ENCODE data around the gene CCDC137.

Gene CCDC137

GRCh38 chr17:81707725-81708646 lies 41.4 kb downstream of the CCDC137 start:
- peaks cover 26% of the 10 kb centered on the region in 2 donors for H3K36me3 ChIP-seq (ENCODE audit: control insufficient read depth in 2 of 2, insufficient read depth in 2 of 2, low read length in 2 of 2)
- H3K9ac ChIP-seq (ENCODE audit: low read depth in 1 of 2, low read length in 2 of 2): no peak overlapping the region
- H3K27me3 ChIP-seq (ENCODE audit: control insufficient read depth in 2 of 2, insufficient read depth in 2 of 2, low read length in 2 of 2): no peaks in the 10 kb centered on the region
- H3K4me3 ChIP-seq (ENCODE audit: low read length in 2 of 2): no peak overlapping the region
- no peak overlapping the region for H3K27ac ChIP-seq (ENCODE audit: low read depth in 2 of 2, low read length in 2 of 2)
- H3K4me1 ChIP-seq (ENCODE audit: control insufficient read depth in 2 of 2, insufficient read depth in 2 of 2, low read length in 2 of 2): peaks cover 32 to 33% of the 10 kb centered on the region in 2 donors
- H3K9me3 ChIP-seq (ENCODE audit: control insufficient read depth in 2 of 2, low read length in 2 of 2): no peaks in the 10 kb centered on the region

GRCh38 chr17:81708739-81709185 lies 42.2 kb downstream of the CCDC137 start:
- Histone ChIP-seq H3K4me3 (ENCODE audit: low read length in 2 of 2) (no peak overlapping the region), H3K9ac (ENCODE audit: low read depth in 1 of 2, low read length in 2 of 2) (no peak overlapping the region), H3K27me3 (ENCODE audit: control insufficient read depth in 2 of 2, insufficient read depth in 2 of 2, low read length in 2 of 2) (no peaks in the 10 kb centered on the region), H3K9me3 (ENCODE audit: control insufficient read depth in 2 of 2, low read length in 2 of 2) (no peaks in the 10 kb centered on the region), H3K27ac (ENCODE audit: low read depth in 2 of 2, low read length in 2 of 2) (no peak overlapping the region), H3K4me1 (ENCODE audit: control insufficient read depth in 2 of 2, insufficient read depth in 2 of 2, low read length in 2 of 2) (peaks cover 36 to 39% of the 10 kb centered on the region in 2 donors), H3K36me3 (ENCODE audit: control insufficient read depth in 2 of 2, insufficient read depth in 2 of 2, low read length in 2 of 2) (peaks cover 26% of the 10 kb centered on the region in 2 donors)

GRCh38 chr17:81710514-81711308 lies 44.2 kb downstream of the CCDC137 start:
- peaks cover 32 to 35% of the 10 kb centered on the region in 2 donors for H3K4me1 ChIP-seq (ENCODE audit: control insufficient read depth in 2 of 2, insufficient read depth in 2 of 2, low read length in 2 of 2)
- no peaks in the 10 kb centered on the region for H3K27me3 ChIP-seq (ENCODE audit: control insufficient read depth in 2 of 2, insufficient read depth in 2 of 2, low read length in 2 of 2)
- H3K9me3 ChIP-seq (ENCODE audit: control insufficient read depth in 2 of 2, low read length in 2 of 2): no peaks in the 10 kb centered on the region
- H3K4me3 ChIP-seq (ENCODE audit: low read length in 2 of 2): peak overlapping the region; percentile 75 to 76
- H3K9ac ChIP-seq (ENCODE audit: low read depth in 1 of 2, low read length in 2 of 2): peak overlapping the region; percentile 44 to 61
- H3K36me3 ChIP-seq (ENCODE audit: control insufficient read depth in 2 of 2, insufficient read depth in 2 of 2, low read length in 2 of 2): peaks cover 18 to 24% of the 10 kb centered on the region in 2 donors
- H3K27ac ChIP-seq (ENCODE audit: low read depth in 2 of 2, low read length in 2 of 2): peak overlapping the region; percentile 76 to 83

- Histone ChIP-seq H3K36me3 (ENCODE audit: control insufficient read depth in 2 of 2, insufficient read depth in 2 of 2, low read length in 2 of 2) (peaks cover 10 to 17% of the 10 kb centered on the region in 2 donors), H3K27me3 (ENCODE audit: control insufficient read depth in 2 of 2, insufficient read depth in 2 of 2, low read length in 2 of 2) (no peaks in the 10 kb centered on the region), H3K4me1 (ENCODE audit: control insufficient read depth in 2 of 2, insufficient read depth in 2 of 2, low read length in 2 of 2) (peaks cover 32 to 35% of the 10 kb centered on the region in 2 donors), H3K27ac (ENCODE audit: low read depth in 2 of 2, low read length in 2 of 2) (peak within 1 kb of the TSS; percentile 78 to 83), H3K9me3 (ENCODE audit: control insufficient read depth in 2 of 2, low read length in 2 of 2) (no peaks in the 10 kb centered on the region), H3K4me3 (ENCODE audit: low read length in 2 of 2) (peak within 1 kb of the TSS; percentile 75 to 76), H3K9ac (ENCODE audit: low read depth in 1 of 2, low read length in 2 of 2) (peak within 1 kb of the TSS; percentile 74 to 77)
Measured at GRCh38 chr17:81711814-81712467, 45.4 kb downstream of the CCDC137 start, which contains the start of gene SLC25A10. Gene SLC25A10, plus strand, starts transcription at chr17:81712284. Its CDS starts 143 bp downstream, at chr17:81712427.

- H3K9me3 ChIP-seq (ENCODE audit: control insufficient read depth in 2 of 2, low read length in 2 of 2): no peaks in the 10 kb centered on the region
- H3K36me3 ChIP-seq (ENCODE audit: control insufficient read depth in 2 of 2, insufficient read depth in 2 of 2, low read length in 2 of 2): peaks cover 4 to 12% of the 10 kb centered on the region in 2 donors
- peak overlapping the region; percentile 75 to 76 for H3K4me3 ChIP-seq (ENCODE audit: low read length in 2 of 2)
- H3K27ac ChIP-seq (ENCODE audit: low read depth in 2 of 2, low read length in 2 of 2): peak overlapping the region; percentile 78 to 83
- H3K27me3 ChIP-seq (ENCODE audit: control insufficient read depth in 2 of 2, insufficient read depth in 2 of 2, low read length in 2 of 2): no peaks in the 10 kb centered on the region
- H3K4me1 ChIP-seq (ENCODE audit: control insufficient read depth in 2 of 2, insufficient read depth in 2 of 2, low read length in 2 of 2): peaks cover 32 to 35% of the 10 kb centered on the region in 2 donors
- H3K9ac ChIP-seq (ENCODE audit: low read depth in 1 of 2, low read length in 2 of 2): peak overlapping the region; percentile 74 to 77
Measured at GRCh38 chr17:81712468-81713003, 46.0 kb downstream of the CCDC137 start.

GRCh38 chr17:81713004-81713555 lies 46.5 kb downstream of the CCDC137 start:
- H3K9me3 ChIP-seq (ENCODE audit: control insufficient read depth in 2 of 2, low read length in 2 of 2): no peaks in the 10 kb centered on the region
- no peaks in the 10 kb centered on the region for H3K27me3 ChIP-seq (ENCODE audit: control insufficient read depth in 2 of 2, insufficient read depth in 2 of 2, low read length in 2 of 2)
- peaks cover 32 to 35% of the 10 kb centered on the region in 2 donors for H3K4me1 ChIP-seq (ENCODE audit: control insufficient read depth in 2 of 2, insufficient read depth in 2 of 2, low read length in 2 of 2)
- H3K36me3 ChIP-seq (ENCODE audit: control insufficient read depth in 2 of 2, insufficient read depth in 2 of 2, low read length in 2 of 2): peaks cover under 1 to 10% of the 10 kb centered on the region in 2 donors
- H3K9ac ChIP-seq (ENCODE audit: low read depth in 1 of 2, low read length in 2 of 2): peak overlapping the region; percentile 74 to 77
- peak overlapping the region; percentile 75 to 76 for H3K4me3 ChIP-seq (ENCODE audit: low read length in 2 of 2)
- H3K27ac ChIP-seq (ENCODE audit: low read depth in 2 of 2, low read length in 2 of 2): peak overlapping the region; percentile 78 to 83

- H3K27me3 ChIP-seq (ENCODE audit: control insufficient read depth in 2 of 2, insufficient read depth in 2 of 2, low read length in 2 of 2): no peaks in the 10 kb centered on the region
- H3K27ac ChIP-seq (ENCODE audit: low read depth in 2 of 2, low read length in 2 of 2): peak overlapping the region; percentile 78 to 83
- H3K4me3 ChIP-seq (ENCODE audit: low read length in 2 of 2): peak overlapping the region; percentile 75 to 76
- no peaks in the 10 kb centered on the region for H3K9me3 ChIP-seq (ENCODE audit: control insufficient read depth in 2 of 2, low read length in 2 of 2)
- H3K4me1 ChIP-seq (ENCODE audit: control insufficient read depth in 2 of 2, insufficient read depth in 2 of 2, low read length in 2 of 2): peaks cover 32 to 35% of the 10 kb centered on the region in 2 donors
- peaks cover 0 to 6% of the 10 kb centered on the region in 2 donors for H3K36me3 ChIP-seq (ENCODE audit: control insufficient read depth in 2 of 2, insufficient read depth in 2 of 2, low read length in 2 of 2)
- H3K9ac ChIP-seq (ENCODE audit: low read depth in 1 of 2, low read length in 2 of 2): peak overlapping the region; percentile 74 to 77
Measured at GRCh38 chr17:81713556-81714411, 47.2 kb downstream of the CCDC137 start.

GRCh38 chr17:81714412-81715106 lies 48.0 kb downstream of the CCDC137 start:
- H3K9ac ChIP-seq (ENCODE audit: low read depth in 1 of 2, low read length in 2 of 2): peak overlapping the region in 1 of 2 donors; percentile 77
- peak overlapping the region; percentile 75 to 76 for H3K4me3 ChIP-seq (ENCODE audit: low read length in 2 of 2)
- H3K27me3 ChIP-seq (ENCODE audit: control insufficient read depth in 2 of 2, insufficient read depth in 2 of 2, low read length in 2 of 2): no peaks in the 10 kb centered on the region
- no peaks in the 10 kb centered on the region for H3K9me3 ChIP-seq (ENCODE audit: control insufficient read depth in 2 of 2, low read length in 2 of 2)
- H3K4me1 ChIP-seq (ENCODE audit: control insufficient read depth in 2 of 2, insufficient read depth in 2 of 2, low read length in 2 of 2): peaks cover 32 to 35% of the 10 kb centered on the region in 2 donors
- H3K27ac ChIP-seq (ENCODE audit: low read depth in 2 of 2, low read length in 2 of 2): peak overlapping the region in 1 of 2 donors; percentile 83
- H3K36me3 ChIP-seq (ENCODE audit: control insufficient read depth in 2 of 2, insufficient read depth in 2 of 2, low read length in 2 of 2): peaks cover 0 to 6% of the 10 kb centered on the region in 2 donors

Data from mucosa of rectum (tissue), 2 donors.